ENCODE data around the gene FGA. TPM values are rescaled to one million over a fixed set of nuclear protein-coding genes. Genes with fewer than 3 reads are reported as not detected.
"Not testable (repeated sequence)": the region's sequence is repeated elsewhere in the genome, so short reads cannot be mapped to it uniquely, and the experiment has no call there.

Gene FGA
- total RNA-seq, 1 donor from 2014 or later: not detected

GRCh38 chr4:154608361-154609252 lies 18.1 kb upstream of the FGA start:
- DNase-seq (ENCODE audit: extremely low read depth, low read depth, low spot score): no peak

- DNase-seq (ENCODE audit: extremely low read depth, low read depth, low spot score): no peak
Observed at GRCh38 chr4:154606728-154607723, 16.5 kb upstream of the FGA start.

- no peak for DNase-seq (ENCODE audit: extremely low read depth, low read depth, low spot score)
Observed at GRCh38 chr4:154604696-154605200, 14.2 kb upstream of the FGA start.

GRCh38 chr4:154603033-154603943 lies 12.7 kb upstream of the FGA start:
- DNase-seq (ENCODE audit: extremely low read depth, low read depth, low spot score): no peak

- DNase-seq (ENCODE audit: extremely low read depth, low read depth, low spot score): no peak
Observed at GRCh38 chr4:154602404-154603020, 12.0 kb upstream of the FGA start.

GRCh38 chr4:154597798-154598774 lies 7.5 kb upstream of the FGA start:
- no peak for DNase-seq (ENCODE audit: extremely low read depth, low read depth, low spot score)

- not testable (repeated sequence) for DNase-seq (ENCODE audit: extremely low read depth, low read depth, low spot score)
Observed at GRCh38 chr4:154597281-154597680, 6.7 kb upstream of the FGA start.

GRCh38 chr4:154595807-154596206 lies 5.3 kb upstream of the FGA start:
- no peak for DNase-seq (ENCODE audit: extremely low read depth, low read depth, low spot score)

- not testable (repeated sequence) for DNase-seq (ENCODE audit: extremely low read depth, low read depth, low spot score)
Observed at GRCh38 chr4:154594343-154594742, 3.8 kb upstream of the FGA start.

GRCh38 chr4:154593868-154594267 lies 3.3 kb upstream of the FGA start:
- DNase-seq (ENCODE audit: extremely low read depth, low read depth, low spot score): no peak

- DNase-seq (ENCODE audit: extremely low read depth, low read depth, low spot score): no peak
Observed at GRCh38 chr4:154591890-154592289, 1.3 kb upstream of the FGA start.

- no peak for DNase-seq (ENCODE audit: extremely low read depth, low read depth, low spot score)
Observed at GRCh38 chr4:154589296-154590197, 995 bp downstream of the FGA start.

GRCh38 chr4:154588198-154588597 lies 2.3 kb downstream of the FGA start:
- DNase-seq (ENCODE audit: extremely low read depth, low read depth, low spot score): no peak

GRCh38 chr4:154586296-154587033 lies 4.1 kb downstream of the FGA start:
- DNase-seq (ENCODE audit: extremely low read depth, low read depth, low spot score): no peak

- no peak for DNase-seq (ENCODE audit: extremely low read depth, low read depth, low spot score)
Observed at GRCh38 chr4:154585369-154586018, 5.0 kb downstream of the FGA start.

- no peak for DNase-seq (ENCODE audit: extremely low read depth, low read depth, low spot score)
Observed at GRCh38 chr4:154584259-154584658, 6.3 kb downstream of the FGA start.

Data from glomerular endothelial cell (primary cell).